Thoracic aorta (tissue), 2 donors: ENCODE data around the gene APP. TPM values are rescaled to one million over a fixed set of nuclear protein-coding genes. Genes with fewer than 3 reads are reported as not detected.

Source experiments
- ATAC-seq: fragments of 150-250 bp; one replicate; pipeline ENCODE4 v1.8.0; 2017; ENCODE audit warnings: low read depth; ENCODE audit not compliant: insufficient number of reproducible peaks, low FRiP score
- DNase-seq: peaks from one replicate; pipeline ENCODE4 v3.0.0-alpha.2; 2020; ENCODE audit warnings: low spot score
- H3K27ac ChIP-seq, 2 donors: fragments of 200-600 bp; sonication (generic); 1 replicate in 1 of 2; 2 replicates in 1 of 2; pipeline ENCODE4 v1.5.1; 2016; ENCODE audit warnings: mild to moderate bottlenecking in 2 of 2, moderate library complexity in 2 of 2
- H3K27me3 ChIP-seq: fragments of 200-600 bp; sonication (generic); replicated peaks from 2 replicates; pipeline ENCODE4 v1.6.0; 2016; ENCODE audit warnings: mild to moderate bottlenecking; ENCODE audit not compliant: insufficient read depth
- H3K36me3 ChIP-seq: fragments of 200-600 bp; sonication (generic); one replicate; pipeline ENCODE4 v1.5.1; 2016
- H3K4me1 ChIP-seq, 2 donors: fragments of 200-600 bp; sonication (generic); 1 replicate in 1 of 2; 2 replicates in 1 of 2; pipeline versions ENCODE4 v1.5.1 to v1.6.0; 2016; ENCODE audit warnings: low read depth in 2 of 2, mild to moderate bottlenecking in 1 of 2; ENCODE audit not compliant: control insufficient read depth in 1 of 2
- H3K4me3 ChIP-seq: fragments of 200-600 bp; sonication (generic); 2 replicates; pipeline ENCODE4 v1.5.1; 2016; ENCODE audit warnings: mild to moderate bottlenecking
- H3K9me3 ChIP-seq: fragments of 200-600 bp; sonication (generic); 2 replicates; pipeline ENCODE4 v1.5.1; 2016
- CTCF ChIP-seq: fragments of 200-600 bp; sonication (generic); IDR thresholded peaks from one replicate; pipeline ENCODE4 v1.5.1; 2019; ENCODE audit warnings: antibody characterized with exemption
- total RNA-seq, 2 donors: library from RNA; depleted of rRNA; stranded (reverse); fragments of >200 nt; gene quantifications; one replicate each; pipeline versions ENCODE4 v1.1.0 to v1.2.3, GENCODE V29; 2016

Gene APP
- total RNA-seq, 2 donors from 2014 or later, result 342 to 468 TPM

GRCh38 chr21:25984538-25984937, 186.0 kb downstream of the APP start:
- Histone ChIP-seq H3K9me3 (no peaks in the 10 kb centered on the region), H3K36me3 (no peaks in the 10 kb centered on the region), H3K27ac (no peak overlapping the region), H3K27me3 (no peaks in the 10 kb centered on the region), H3K4me3 (no peak overlapping the region), H3K4me1 (no peaks in the 10 kb centered on the region)
- ATAC-seq, result no peak
- no peak for DNase-seq
- TF ChIP-seq CTCF, result no peak

- ATAC-seq (no peak), DNase-seq (no peak)
- no peak overlapping the region for H3K4me3 ChIP-seq
- H3K36me3 ChIP-seq, result no peaks in the 10 kb centered on the region
- H3K27ac ChIP-seq, result no peak overlapping the region
- no peaks in the 10 kb centered on the region for H3K27me3 ChIP-seq
- no peak for TF ChIP-seq CTCF
- no peaks in the 10 kb centered on the region for H3K4me1 ChIP-seq
- H3K9me3 ChIP-seq, result no peaks in the 10 kb centered on the region
These were observed 186.8 kb downstream of the APP start for GRCh38 chr21:25983745-25984144.

GRCh38 chr21:25980710-25981109, 189.9 kb downstream of the APP start:
- Histone ChIP-seq H3K4me3 (no peak overlapping the region), H3K36me3 (peaks cover under 1% of the 10 kb centered on the region), H3K4me1 (no peaks in the 10 kb centered on the region), H3K9me3 (no peaks in the 10 kb centered on the region), H3K27ac (no peak overlapping the region), H3K27me3 (no peaks in the 10 kb centered on the region)
- DNase-seq (no peak), ATAC-seq (no peak)
- no peak for TF ChIP-seq CTCF

- TF ChIP-seq CTCF, result no peak
- Histone ChIP-seq H3K36me3 (peaks cover 7% of the 10 kb centered on the region), H3K4me3 (no peak overlapping the region), H3K27ac (no peak overlapping the region), H3K9me3 (no peaks in the 10 kb centered on the region), H3K4me1 (no peaks in the 10 kb centered on the region), H3K27me3 (no peaks in the 10 kb centered on the region)
- ATAC-seq (no peak), DNase-seq (no peak)
These were observed 190.5 kb downstream of the APP start for GRCh38 chr21:25979845-25980616.

GRCh38 chr21:25977068-25977611, 193.4 kb downstream of the APP start:
- Histone ChIP-seq H3K9me3 (no peaks in the 10 kb centered on the region), H3K4me3 (no peak overlapping the region), H3K36me3 (peaks cover 19% of the 10 kb centered on the region), H3K27ac (no peak overlapping the region), H3K4me1 (no peaks in the 10 kb centered on the region), H3K27me3 (no peaks in the 10 kb centered on the region)
- ATAC-seq (no peak), DNase-seq (no peak)
- no peak for TF ChIP-seq CTCF
